NCI-H82 treated with DMSO at 0.1 percent for 48 hours (cell line): ENCODE data around the gene CFAP77.

Source experiments
- DNase-seq: peaks from one replicate; lab custom pipeline; 2025; ENCODE audit not compliant: unreplicated experiment; lab: John Stamatoyannopoulos, UW

Gene CFAP77

DNA sequence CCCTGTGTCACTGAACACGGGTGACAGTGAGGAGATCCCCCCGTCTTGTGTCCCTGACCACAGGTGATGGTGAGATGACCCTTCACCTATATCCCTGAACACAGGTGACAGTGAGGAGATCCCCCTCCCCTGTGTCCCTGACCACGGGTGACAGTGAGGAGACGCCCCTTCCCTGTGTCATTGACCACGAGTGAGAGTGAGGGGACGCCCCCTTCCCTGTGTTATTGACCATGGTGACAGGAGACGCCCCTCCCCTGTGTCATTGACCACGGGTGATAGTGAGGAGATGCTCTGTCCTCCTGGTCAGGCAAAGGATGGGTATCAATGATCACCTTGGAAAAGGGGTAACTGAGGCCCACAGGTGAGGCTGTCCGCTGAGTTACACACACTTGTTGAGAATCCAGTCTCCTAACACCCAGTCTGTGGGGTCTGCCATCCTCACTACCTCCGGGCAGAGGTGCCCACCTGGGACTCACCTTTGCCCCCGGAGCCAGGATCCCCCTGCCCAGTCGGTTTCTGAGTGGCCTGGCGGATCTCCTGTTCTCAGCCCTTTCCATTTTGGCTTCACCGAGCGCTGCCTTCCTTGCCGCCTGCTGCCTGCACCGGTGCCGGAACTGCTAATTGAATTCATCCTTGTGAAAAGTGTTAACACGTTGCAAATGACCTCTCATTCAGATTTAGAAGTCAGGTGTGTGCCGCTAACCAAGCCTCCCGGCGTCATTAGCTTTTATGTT is 104.2 kb downstream of the CFAP77 start:
- DNase-seq: no peak

DNA sequence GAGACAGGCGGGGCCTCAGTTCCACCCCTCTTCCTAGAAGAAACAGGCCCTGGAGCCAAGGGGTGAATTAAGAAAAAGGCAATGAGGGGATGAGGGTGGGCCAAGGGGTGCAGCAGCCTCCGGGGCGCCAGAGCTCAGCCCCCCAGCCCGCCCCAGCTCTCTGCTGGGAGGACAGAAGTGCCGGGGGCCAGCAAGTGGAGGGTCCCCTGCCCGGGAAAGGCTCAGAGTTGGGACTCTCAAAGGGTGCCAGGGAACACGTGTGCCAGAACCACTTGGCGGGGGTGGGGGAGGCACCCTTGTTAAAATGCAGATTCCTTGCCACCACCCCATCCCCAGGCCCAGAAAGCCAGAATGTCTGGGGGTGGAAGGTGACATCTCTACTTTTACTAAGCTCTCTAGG is 104.8 kb downstream of the CFAP77 start:
- no peak for DNase-seq

DNA sequence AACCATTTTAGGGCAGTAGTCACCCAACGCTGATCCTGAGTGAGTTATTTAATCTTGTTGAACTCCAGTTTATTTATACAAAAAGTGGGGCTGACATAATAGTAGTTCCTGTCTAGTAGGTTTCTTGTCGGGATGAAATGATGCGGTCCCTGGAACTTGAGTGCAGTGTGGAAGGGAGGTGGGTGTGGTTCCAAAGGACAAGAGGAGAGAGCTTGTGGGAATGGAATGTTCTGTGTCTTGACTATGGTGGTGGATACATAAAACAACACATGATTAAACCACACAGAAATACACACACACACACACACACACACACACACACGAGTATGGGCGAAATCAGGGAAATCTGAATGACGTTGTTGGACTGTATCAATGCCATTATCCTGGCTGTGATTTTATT is 106.3 kb downstream of the CFAP77 start:
- DNase-seq: no peak

DNA sequence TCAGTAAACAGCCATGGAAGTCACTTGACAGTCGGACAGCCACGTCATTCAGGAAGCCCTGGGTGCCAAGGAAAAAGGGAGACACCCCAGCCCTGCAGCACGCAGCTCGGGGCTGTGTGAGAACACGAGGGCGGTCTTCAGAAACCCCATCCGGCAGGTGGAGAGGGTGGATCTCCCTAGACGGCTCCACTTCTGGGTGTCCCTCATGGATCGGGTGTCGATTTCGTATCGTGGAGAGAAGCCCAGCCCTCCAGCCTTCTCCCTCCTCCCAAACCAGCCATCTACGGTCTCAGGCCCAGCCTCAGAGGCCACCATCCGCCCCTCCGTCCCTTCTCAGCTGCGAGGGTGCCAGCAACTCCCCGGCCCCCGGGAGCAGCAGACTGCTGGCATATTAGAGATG is 106.9 kb downstream of the CFAP77 start:
- no peak for DNase-seq

DNA sequence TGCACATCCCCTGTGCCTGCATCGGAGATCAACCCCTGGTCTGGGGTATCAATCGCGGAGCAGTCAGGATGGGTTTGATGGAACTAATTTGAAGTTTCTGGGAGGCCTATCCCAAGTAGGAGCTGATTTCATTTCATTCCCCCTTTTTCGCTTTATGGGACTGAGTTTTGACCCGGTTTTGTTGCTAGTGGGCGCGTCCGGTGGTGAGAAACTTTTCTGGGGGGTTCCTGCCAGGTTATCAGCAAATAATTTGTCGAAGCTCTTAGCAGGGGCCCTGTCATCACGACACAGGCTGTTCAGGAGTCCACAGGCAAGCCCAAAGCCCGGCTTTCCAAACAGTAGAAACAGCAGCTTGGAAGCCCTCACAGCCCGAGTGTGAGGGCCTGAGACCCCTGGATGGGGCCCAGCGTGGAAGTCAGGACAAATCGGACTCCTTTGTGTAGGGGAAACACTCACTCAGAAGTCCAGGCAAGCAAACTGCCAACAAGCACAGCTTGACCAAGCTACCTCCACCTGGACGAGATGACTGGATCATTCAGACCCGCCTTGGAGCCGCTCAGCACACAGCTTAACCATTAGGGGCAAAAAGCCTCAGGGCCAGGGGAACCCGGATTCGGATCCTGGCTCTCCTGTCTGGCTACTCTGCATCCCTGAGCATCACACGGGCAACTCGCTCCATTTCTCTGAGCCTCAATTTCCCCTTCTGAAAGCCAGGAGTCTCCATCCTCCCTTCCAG is 108.0 kb downstream of the CFAP77 start:
- DNase-seq: no peak

DNA sequence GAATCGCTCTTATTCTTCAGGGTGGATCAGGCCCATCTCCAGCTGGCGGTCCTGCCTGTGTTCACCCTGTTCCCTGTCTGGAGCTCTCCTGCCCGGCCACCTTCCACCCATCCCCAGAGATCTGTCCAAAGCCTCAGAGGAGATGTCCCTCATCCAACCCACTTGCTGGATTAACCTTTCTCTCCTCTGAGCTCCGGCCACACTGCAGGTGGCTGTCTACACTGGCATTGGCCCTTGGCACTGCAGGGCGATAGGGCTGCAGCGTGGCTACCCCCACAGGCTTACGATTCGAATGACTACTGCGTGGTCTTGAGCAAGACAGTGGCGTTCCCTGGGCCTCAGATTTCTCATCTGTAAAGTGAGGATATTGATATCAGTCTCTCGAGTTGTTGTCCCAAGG is 108.6 kb downstream of the CFAP77 start:
- no peak for DNase-seq

DNA sequence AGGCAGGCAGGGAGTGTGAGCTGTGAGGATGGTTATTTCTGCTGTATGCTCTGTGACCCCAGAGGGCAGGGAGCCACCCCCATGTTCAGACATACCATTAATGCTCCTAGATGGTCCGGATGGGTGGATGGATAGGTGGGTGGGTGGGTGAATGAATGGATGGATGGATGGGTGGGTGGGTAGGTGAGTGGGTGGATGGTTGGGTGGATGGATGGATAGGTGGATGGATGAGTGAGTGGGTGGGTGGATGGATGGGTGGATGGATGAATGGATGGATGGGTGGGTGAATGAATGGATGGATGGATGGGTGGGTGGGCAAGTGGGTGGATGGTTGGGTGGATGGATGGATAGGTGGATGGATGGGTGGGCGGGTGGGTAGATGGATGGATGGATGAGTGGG is 109.0 kb downstream of the CFAP77 start:
- DNase-seq: no peak

DNA sequence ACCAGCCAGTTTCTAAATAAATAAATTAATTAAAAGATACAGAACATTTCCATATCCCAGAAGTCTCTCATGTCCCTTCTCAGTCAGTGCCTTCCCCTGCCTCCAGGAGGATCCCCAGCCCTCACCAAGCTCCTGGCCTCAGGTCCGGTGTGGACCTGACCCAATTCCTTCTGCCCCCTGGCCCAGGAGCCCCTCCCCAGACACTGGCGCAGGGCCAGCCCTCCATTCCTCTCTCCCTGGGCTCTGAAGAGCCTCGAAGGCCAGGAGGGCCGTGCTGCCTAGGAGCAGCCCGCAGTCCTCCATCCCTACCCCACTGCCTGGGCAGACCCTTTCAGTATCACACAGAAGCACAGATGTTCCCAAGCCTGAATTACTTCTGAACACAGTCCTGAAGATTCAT is 110.6 kb downstream of the CFAP77 start:
- no peak for DNase-seq

DNA sequence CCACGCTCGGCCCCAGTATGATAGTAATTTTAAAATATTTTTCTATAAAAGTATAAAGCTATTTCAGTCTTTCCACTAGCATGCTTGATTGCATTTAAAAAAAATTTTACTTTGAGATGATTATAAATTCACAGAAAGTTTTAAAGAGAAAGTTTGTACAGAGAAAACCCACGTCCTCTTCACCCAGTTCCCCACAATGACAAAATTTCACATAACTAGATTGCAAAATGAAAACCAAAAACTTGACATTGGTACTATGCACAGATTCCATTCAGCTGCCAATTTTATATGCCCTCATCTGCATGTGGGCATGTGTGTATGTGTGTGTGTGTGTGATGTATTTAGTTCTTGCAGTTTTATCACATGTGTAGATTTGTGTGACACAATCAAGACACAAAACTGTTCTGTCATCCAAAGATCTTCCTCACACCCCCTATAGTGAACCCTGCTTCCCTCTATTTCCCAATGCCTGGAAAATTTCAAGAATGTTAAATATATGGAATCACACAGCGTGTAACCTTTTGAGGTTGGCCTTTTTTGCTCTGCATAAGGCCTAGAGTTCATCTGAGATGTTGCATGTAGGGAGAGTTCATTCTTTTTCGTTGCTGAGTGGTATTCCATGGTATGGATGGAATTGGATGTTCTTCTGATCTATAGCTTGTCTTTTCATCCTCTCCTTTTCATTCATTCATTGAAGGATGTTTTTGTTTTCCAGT is 115.5 kb downstream of the CFAP77 start:
- DNase-seq: no peak

DNA sequence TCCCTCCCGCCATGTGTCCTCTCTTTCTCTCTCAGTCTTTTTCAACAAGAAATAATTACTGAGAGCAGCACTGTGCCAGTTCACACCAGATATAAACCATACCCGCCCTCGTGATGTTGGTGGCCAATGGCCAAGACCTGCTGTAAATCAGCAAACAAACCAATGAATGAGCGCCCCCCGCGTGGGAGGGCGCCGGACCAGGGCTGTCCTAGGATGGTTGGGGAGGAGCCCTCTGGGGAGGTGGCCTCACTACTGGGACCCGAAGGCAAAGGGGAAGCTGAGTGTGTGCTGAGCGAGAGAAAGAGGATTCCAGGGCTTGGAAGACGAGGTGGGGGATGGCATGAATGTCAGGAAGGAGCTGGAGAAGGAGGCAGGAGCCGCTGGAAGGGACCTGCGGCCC is 121.2 kb downstream of the CFAP77 start:
- DNase-seq: no peak

DNA sequence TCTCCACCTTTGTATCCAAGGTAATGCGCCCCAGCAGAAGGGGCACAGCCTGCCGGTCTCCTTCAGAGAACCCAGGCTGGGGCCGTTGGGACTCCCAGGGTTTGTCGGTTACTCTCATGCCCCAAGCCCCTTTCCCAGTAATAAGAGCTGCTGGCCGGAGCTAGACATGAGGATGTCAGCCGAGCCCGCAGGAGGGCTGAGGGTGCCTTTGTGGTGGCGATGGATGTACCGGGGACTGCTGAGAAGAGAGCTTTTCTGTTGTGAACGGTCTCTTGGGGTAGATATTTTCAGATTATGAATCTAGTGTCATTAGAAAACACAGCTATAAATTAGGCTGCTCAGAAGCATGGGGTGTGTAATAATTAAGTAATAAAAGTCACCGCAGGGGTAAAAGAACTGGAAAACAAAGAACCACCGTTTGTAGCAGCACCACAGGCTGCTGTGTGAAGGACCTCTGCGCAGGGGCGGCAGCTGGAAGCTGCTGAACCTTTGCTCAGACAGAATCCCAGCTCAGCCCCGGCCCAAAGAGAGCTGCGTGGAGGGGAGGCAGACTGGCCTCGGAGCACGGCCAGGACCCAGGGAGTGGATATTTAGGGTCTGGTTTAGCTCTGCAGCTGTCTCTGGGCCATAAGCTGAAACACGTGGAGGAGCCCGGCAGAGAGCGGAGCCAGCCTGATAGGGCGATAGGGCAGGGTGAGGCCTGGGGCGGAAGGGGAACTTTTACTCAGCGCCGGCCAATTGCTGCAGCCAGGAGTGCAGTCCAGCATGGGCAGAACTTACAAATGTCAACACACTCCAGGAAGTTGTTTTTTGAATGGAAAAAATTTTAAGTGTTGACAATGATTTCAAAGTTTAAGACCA is 121.9 kb downstream of the CFAP77 start:
- DNase-seq: no peak

DNA sequence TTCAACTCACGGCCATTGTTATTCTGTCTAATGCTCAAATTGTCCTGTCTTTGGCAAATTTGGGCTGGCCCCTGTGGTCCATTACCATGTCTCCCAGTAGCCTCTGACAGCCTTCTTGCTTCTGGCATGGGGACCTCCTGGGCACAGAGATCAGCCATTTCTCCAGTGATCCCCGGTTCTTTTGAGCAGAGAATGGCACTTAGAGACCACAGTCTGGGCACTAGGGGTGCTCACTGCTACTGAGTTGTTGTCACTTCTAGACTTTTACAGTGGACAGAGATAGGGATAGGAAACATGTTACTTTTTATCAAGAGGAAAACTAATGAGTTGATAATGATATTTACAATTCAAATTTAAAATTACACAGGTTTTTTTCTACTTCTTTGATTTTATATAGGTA is 124.8 kb downstream of the CFAP77 start:
- DNase-seq: no peak

DNA sequence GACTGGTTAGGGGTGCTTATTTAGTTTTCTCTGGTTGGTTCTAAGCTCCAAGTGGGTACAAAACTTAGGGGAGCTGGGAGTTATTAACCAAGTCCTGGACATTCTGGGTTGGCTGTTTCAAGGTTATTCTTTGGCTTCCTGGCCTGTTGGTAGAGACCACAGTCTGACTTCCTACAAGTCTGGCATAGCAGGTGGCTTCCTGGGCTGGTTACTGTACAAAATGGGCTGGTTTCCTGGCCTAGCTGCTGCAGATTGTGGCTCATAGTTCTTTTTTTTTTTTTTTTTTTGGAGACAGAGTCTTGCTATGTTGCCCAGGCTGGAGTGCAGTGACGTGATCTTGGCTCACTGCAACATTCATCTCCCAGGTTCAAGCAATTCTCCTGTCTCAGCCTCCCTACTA is 126.1 kb downstream of the CFAP77 start:
- DNase-seq: no peak

DNA sequence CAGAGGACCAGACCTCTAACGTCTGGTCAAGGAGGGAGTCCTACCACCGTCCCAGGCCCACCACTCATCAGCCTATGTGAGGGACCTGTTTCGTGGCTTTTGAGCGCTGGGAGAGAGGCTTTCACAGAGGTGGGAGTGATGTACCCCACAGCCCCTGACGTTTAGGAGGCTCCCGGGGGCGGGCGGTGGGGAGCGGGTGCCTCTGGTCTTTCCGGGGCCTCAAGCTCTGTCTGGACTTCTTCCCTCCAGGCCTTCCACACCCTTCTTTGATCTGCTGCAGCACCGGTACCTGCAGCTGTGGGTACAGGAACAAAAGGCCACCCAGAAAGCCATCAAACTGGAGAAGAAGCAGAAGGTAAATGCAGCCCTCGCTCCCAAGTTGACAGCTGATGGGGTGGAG is 127.3 kb downstream of the CFAP77 start:
- DNase-seq: no peak

DNA sequence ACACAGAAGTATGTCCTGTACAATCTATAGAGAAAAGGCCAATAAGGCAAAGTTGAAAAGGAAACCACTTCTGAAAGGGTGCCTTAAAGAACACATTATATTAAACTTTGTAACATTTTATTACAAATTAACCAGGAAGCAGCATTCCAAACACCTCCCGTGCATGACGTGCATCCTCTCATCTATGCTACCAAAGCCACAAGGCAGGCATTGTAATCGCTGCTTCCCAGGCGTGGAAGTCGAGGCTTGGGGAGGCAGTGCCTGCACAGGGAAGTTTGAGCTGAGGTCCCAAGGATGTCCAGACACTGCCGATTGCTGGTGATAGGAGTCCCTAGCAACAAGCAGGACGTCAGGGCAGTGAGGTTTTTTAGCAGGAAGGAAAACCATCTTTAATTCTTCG is 128.1 kb downstream of the CFAP77 start:
- no peak for DNase-seq

DNA sequence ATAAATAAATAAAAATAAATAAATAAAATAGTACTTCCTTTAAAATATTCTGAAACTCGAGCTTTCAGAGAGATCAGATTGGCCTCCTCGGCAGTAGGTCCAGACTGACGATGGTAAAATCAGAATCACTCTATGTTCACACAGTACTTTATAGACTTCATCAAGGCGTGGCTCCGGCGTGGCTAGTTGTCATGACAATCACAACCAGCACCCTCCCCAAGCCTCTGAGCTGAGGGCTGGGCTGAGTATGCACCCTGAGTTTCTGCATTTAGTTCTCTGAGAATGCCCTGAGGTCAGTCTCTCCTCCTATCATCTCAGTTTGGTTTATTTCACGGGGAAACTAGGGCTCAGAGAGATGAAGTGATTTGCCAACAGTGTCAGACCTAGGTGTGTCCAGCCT is 129.1 kb downstream of the CFAP77 start:
- no peak for DNase-seq

DNA sequence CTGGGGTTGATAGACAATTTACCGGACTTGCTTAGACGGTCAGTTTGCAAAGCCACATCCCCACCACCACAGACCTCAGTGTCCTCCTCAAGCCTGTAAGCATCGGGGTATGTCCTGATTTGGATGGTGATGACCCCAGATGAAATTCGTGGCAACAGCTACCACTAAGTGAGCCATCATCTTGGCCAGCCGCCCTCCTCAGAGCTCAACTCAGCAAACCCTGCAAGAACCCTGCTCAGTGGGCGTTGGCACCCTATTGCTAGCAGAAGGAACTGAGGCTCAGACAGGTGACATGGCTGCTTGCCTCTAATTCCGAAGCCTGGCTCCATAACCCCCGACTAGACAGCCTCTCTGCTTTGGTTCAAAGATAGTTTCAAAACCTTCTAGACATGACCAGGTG is 131.0 kb downstream of the CFAP77 start:
- DNase-seq: no peak

DNA sequence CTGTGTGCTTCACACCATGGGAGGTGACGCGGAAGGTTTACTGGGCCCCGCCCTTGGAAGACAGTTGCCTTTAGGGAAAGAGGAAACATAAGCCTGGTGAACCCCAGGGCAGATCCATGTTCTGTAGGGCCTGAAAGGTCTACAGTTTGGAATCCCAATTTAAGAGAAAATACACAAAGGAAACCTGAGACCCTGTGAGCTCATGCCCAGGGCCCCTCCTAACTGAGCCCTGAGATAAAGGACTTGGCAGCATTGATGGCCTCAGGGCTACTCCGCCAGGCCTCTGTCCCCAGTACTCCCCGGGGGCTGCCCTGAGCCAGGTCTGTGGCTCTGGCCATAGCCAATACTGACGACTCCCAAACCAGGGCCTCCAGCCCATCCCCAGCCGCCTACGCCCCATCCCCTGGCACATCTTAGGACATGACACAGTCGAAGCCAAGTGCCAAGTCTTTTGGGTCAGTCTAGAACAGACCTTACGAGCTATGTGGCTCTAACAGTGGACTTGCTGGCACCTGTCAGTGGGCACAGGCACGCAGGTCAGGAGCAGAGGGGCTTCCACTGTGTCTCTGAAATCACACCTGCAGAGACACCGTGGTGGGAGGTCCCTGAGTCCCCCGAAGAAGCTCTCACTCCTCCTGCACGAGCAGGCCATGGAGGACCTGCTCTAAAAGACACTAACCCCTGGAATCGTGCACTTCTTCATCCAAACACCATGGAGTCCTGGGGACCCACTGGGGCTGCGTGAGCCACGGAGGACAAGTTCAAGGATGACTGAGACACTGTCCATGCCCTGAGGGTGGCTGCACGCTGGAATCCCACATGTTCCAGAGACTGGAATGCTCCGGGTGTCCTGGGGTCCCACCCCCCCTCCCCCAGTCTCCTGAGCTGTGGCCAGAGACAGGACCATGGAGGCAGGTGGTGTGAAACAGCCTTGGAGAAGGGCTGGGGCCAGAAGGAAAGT is 132.1 kb downstream of the CFAP77 start:
- DNase-seq: no peak

DNA sequence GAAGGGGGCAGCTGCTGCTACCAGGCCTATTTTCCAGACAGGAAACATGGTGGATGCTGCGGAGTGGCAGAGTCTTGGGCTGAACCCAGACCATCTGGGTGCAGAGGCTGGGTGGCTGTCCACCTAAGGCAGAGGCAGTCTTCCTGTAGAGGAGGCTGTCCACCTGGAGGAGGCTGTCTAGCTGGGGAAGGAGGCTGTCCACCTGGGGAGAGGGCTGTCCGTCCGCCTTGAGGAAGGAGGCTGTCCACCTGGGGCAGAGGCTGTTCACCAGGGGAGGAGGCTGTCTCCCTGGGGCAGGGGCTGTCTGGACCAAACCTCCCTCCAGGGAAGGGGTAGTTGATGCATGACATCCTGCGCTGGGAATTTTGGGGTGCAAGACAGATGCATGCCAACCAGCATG is 133.2 kb downstream of the CFAP77 start:
- no peak for DNase-seq

DNA sequence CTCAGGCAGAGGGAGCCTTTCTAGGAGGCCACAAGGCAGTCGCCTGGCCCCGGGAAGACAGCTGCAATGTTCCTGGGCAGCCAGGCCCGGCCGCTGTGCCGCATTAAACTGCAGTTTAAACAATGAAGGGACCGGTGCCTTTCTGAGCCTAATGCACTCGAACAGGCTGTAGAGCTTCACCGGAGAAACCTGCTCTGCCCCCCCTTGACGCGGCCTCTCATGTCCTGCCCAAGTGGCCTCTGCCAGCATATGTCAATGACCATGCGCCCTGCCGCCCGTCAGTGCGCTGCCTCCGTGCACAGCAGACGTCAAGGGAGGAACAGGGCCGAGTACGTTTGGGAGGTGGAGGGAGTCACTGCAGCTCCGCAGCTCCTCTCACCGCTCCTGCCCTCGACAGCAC is 133.9 kb downstream of the CFAP77 start:
- no peak for DNase-seq
